GM11168 (cell line): Measurements from ENCODE around the gene BIN2.
"Not testable (repeated sequence)": the region's sequence is repeated elsewhere in the genome, so short reads cannot be mapped to it uniquely, and the experiment has no call there.

ENCODE experiments used
- in situ Hi-C: fragments of 300-500 bp; cut with MboI; formaldehyde crosslinking; loops from one replicate; pipeline ENCODE4 v1.12.0; 2022; ENCODE audit warnings: low sequenced_read_pairs; ENCODE audit not compliant: unreplicated experiment

Gene BIN2

GRCh38 chr12:51270067-51270950, 53.7 kb downstream of the BIN2 start, which contains the start of gene SMAGP:
SMAGP (minus strand) TSS chr12:51270415; CDS start chr12:51269278, 1,137 bp downstream.
- in situ Hi-C loops: no loop called here

- in situ Hi-C loops: no loop called here
These were observed 54.6 kb downstream of the BIN2 start for GRCh38 chr12:51269174-51270066.

GRCh38 chr12:51265024-51265423, 59.0 kb downstream of the BIN2 start:
- in situ Hi-C loops: no loop called here

- in situ Hi-C loops: no loop called here
These were observed 59.7 kb downstream of the BIN2 start for GRCh38 chr12:51264297-51264696.

GRCh38 chr12:51263341-51263740, 60.6 kb downstream of the BIN2 start:
- in situ Hi-C loops: no loop called here

- in situ Hi-C loops: no loop called here
These were observed 61.2 kb downstream of the BIN2 start for GRCh38 chr12:51262758-51263177.

- in situ Hi-C loops: not testable (repeated sequence)
These were observed 64.4 kb downstream of the BIN2 start for GRCh38 chr12:51259600-51259999.

GRCh38 chr12:51254536-51254935, 69.4 kb downstream of the BIN2 start:
- in situ Hi-C loops: no loop called here

- in situ Hi-C loops: no loop called here
These were observed 70.7 kb downstream of the BIN2 start for GRCh38 chr12:51253276-51253675.

GRCh38 chr12:51247523-51248206, 76.3 kb downstream of the BIN2 start:
- in situ Hi-C loops: no loop called here

GRCh38 chr12:51246254-51246853, 77.6 kb downstream of the BIN2 start:
- in situ Hi-C loops: no loop called here

- in situ Hi-C loops: no loop called here
These were observed 78.3 kb downstream of the BIN2 start for GRCh38 chr12:51245476-51246253.

- in situ Hi-C loops: no loop called here
These were observed 79.7 kb downstream of the BIN2 start for GRCh38 chr12:51244269-51244668.

GRCh38 chr12:51242876-51243275, 81.1 kb downstream of the BIN2 start:
- in situ Hi-C loops: no loop called here

- in situ Hi-C loops: no loop called here
These were observed 81.9 kb downstream of the BIN2 start for GRCh38 chr12:51242120-51242519.

- in situ Hi-C loops: no loop called here
These were observed 83.0 kb downstream of the BIN2 start for GRCh38 chr12:51240971-51241370.

GRCh38 chr12:51238510-51239334, 85.3 kb downstream of the BIN2 start, which contains the start of gene DAZAP2:
DAZAP2 (plus strand) TSS chr12:51238826; CDS start chr12:51238908, 82 bp downstream.
- in situ Hi-C loops: no loop called here

- in situ Hi-C loops: no loop called here
These were observed 85.9 kb downstream of the BIN2 start for GRCh38 chr12:51238037-51238509.
